BJ (cell line): ENCODE measurements around the gene ACOXL. TPM values are rescaled to one million over a fixed set of nuclear protein-coding genes. Genes with fewer than 3 reads are reported as not detected.

Experiments
- CTCF ChIA-PET: fragments of 350-600 bp; formaldehyde crosslinking; extraction: SDS; loops from one replicate; lab custom pipeline; 2021; ENCODE audit warnings: antibody characterized with exemption, inconsistent platforms; lab: Yijun Ruan, JAX
- POLR2A ChIA-PET: fragments of 300-600 bp; sonication (Branson Sonifier 250); formaldehyde crosslinking; extraction: SDS; loops from one replicate; lab custom pipeline; 2021; ENCODE audit warnings: antibody characterized with exemption; lab: Charles Lee
- DNase-seq: peaks from one replicate; pipeline ENCODE4 v3.0.0-alpha.2; 2011; ENCODE audit warnings: low read depth
- H3K27me3 ChIP-seq: 2 replicates; pipeline ENCODE4 v1.6.0; 2011; ENCODE audit warnings: low read length; ENCODE audit not compliant: control insufficient read depth, insufficient read depth
- H3K36me3 ChIP-seq: 2 replicates; pipeline ENCODE4 v1.5.1; 2011; ENCODE audit warnings: low read length; ENCODE audit not compliant: control insufficient read depth, insufficient read depth
- H3K4me3 ChIP-seq: 2 replicates; pipeline ENCODE4 v1.5.1; 2011; ENCODE audit warnings: low read depth, mild to moderate bottlenecking, control low read depth, low read length
- polyA plus RNA-seq: library from polyadenylated mRNA; depleted of rRNA; stranded (reverse); fragments of >200 nt; gene quantifications from 2 replicates; pipeline ENCODE4 v1.2.3, GENCODE V29; 2011
- TF ChIP-seq, protein P1 (sequence below): IDR thresholded peaks from 2 replicates; pipeline ENCODE4 v1.5.1; 2011; ENCODE audit warnings: low read depth, mild to moderate bottlenecking, control low read depth, inconsistent platforms, low read length, moderate library complexity; ENCODE audit not compliant: insufficient read depth

Gene ACOXL
- polyA plus RNA-seq, 1 experiment: not detected

DNA sequence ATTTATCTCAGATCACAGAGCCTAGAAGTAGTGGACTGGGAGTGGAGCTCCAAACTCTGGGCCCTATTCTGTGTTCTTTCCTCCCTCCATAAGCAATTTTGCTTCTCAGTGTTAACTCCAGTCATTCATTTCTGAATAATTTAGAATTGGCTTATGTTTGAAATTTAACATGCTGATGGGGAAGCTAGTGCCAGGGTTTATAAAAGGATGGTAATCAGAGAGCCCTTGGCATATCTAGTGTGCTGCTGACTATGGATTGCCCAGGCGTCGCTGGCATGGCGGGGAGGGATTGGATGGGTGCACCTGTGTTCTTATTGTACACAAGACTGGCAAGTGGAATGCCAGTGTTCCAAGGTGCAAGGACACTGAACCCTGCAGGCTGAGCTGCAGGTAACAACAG is 177.1 kb downstream of the ACOXL start:
- H3K4me3 ChIP-seq: no peak overlapping the region
- no peak for DNase-seq
- no peaks in the 10 kb centered on the region for H3K36me3 ChIP-seq
- POLR2A ChIA-PET: no interaction called here
- CTCF ChIA-PET: no interaction called here
- TF ChIP-seq, protein P1, sequence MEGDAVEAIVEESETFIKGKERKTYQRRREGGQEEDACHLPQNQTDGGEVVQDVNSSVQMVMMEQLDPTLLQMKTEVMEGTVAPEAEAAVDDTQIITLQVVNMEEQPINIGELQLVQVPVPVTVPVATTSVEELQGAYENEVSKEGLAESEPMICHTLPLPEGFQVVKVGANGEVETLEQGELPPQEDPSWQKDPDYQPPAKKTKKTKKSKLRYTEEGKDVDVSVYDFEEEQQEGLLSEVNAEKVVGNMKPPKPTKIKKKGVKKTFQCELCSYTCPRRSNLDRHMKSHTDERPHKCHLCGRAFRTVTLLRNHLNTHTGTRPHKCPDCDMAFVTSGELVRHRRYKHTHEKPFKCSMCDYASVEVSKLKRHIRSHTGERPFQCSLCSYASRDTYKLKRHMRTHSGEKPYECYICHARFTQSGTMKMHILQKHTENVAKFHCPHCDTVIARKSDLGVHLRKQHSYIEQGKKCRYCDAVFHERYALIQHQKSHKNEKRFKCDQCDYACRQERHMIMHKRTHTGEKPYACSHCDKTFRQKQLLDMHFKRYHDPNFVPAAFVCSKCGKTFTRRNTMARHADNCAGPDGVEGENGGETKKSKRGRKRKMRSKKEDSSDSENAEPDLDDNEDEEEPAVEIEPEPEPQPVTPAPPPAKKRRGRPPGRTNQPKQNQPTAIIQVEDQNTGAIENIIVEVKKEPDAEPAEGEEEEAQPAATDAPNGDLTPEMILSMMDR: no peak
- no peaks in the 10 kb centered on the region for H3K27me3 ChIP-seq

DNA sequence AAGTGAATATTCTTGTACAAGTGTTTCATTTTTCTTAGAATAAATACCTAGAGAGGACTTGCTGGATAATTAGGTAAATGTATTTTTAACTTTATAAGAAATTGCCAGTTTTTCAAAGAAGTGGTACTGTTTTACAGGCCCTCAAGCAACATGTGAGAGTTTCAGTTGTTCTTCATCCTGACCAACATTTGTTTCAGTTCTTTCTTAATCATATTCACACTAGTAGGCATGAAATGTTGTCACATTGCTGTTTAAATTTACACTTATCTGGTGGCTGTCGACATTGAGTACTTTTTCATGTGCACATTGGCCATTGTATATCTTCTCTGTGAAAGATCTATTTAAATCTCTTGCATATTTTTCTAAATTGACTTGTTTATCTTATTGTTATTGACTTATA is 178.1 kb downstream of the ACOXL start:
- Histone ChIP-seq H3K36me3 (no peaks in the 10 kb centered on the region), H3K27me3 (no peaks in the 10 kb centered on the region), H3K4me3 (no peak overlapping the region)
- TF ChIP-seq, protein P1: no peak
- ChIA-PET CTCF (no interaction called here), POLR2A (no interaction called here)
- no peak for DNase-seq

DNA sequence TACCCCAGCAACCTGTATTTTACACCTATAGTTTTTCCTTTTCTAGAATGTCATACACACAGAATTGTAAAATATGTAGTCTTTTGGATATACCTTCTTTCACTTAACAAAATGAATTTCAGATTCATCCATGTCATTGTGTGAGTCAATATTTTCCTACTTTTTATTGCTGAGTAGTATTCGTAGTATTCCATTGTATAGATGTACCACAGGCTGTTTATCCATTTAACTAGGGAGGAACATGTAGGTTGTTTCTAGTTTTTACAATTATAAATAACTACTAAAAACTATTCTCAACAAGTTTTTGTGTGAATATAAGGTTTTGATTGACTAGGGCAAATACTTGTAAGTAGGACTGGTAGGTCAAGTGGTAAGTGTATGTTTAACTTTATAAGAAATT is 187.4 kb downstream of the ACOXL start:
- no peaks in the 10 kb centered on the region for H3K36me3 ChIP-seq
- H3K4me3 ChIP-seq: no peak overlapping the region
- peaks cover 2% of the 10 kb centered on the region for H3K27me3 ChIP-seq
- DNase-seq: no peak
- POLR2A ChIA-PET: no interaction called here
- TF ChIP-seq, protein P1: no peak
- CTCF ChIA-PET: no interaction called here

DNA sequence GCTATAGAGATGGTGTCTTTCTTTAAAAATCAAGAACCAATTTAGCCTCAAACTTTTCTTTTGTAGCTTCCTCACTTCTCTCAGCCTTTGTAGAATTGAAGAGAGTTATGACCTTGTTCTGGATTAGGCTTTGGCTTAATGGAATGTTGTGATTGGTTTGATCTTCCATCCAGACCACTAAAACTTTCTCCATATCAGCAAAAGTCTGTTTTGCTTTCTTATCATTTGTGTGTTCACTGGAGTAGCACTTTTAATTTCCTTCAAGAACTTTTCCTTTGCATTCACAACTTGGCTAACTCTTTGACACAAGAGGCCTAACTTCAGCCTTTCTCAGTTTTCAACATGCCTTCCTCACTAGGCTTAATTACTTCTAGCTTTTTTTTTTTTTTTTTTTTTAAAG is 193.1 kb downstream of the ACOXL start:
- DNase-seq: no peak
- no peaks in the 10 kb centered on the region for H3K36me3 ChIP-seq
- ChIA-PET POLR2A (no interaction called here), CTCF (no interaction called here)
- no peak overlapping the region for H3K4me3 ChIP-seq
- TF ChIP-seq, protein P1: no peak
- H3K27me3 ChIP-seq: peaks cover 2% of the 10 kb centered on the region

DNA sequence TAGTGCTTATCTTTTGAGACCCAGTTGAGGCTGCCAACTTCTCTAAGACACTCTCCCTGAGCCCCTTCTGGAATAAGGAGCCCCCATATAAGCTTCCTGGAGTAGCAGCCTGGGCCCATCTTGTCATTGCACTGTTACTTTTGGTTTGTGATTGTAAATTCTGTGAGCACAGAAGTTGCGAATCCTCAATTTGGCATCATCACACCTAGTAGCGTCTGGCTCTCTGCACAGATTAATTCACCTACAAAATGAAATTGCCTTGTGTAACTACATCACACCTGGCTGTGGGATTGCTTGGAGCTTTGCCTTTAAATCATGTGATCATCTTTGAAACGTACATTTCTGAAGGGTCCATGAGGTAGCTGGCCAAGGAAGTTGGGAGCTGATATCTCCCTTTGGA is 195.2 kb downstream of the ACOXL start:
- TF ChIP-seq, protein P1: no peak
- Histone ChIP-seq H3K27me3 (peaks cover 2% of the 10 kb centered on the region), H3K36me3 (no peaks in the 10 kb centered on the region), H3K4me3 (no peak overlapping the region)
- CTCF ChIA-PET: no interaction called here
- POLR2A ChIA-PET: no interaction called here
- DNase-seq: no peak
